22Rv1 (cell line): ENCODE data around the gene PWP2.
"Not testable (repeated sequence)": the region's sequence is repeated elsewhere in the genome, so short reads cannot be mapped to it uniquely, and the experiment has no call there.

ENCODE experiments used
- CTCF ChIP-seq: fragments of 450-650 bp; IDR thresholded peaks from 2 replicates; pipeline ENCODE4 v1.5.1; 2017; ENCODE audit warnings: mild to moderate bottlenecking
- ZFX ChIP-seq: fragments of 450-650 bp; IDR thresholded peaks from 2 replicates; pipeline ENCODE4 v1.6.1; 2017; ENCODE audit warnings: antibody characterized with exemption, borderline replicate concordance

- not testable (repeated sequence) for TF ChIP-seq CTCF, ZFX
Observed at GRCh38 chr21:44157439-44158081, 50.4 kb downstream of the PWP2 start.
